ENCODE results near the gene FMO2.
"Not testable (repeated sequence)": the region's sequence is repeated elsewhere in the genome, so short reads cannot be mapped to it uniquely, and the experiment has no call there.

FMO2 gene

GRCh38 chr1:171233183-171233582 is 48.1 kb downstream of the FMO2 start:
- no peak overlapping the region for H3K27ac ChIP-seq
- TF ChIP-seq ZFX (IDR thresholded peaks at IDR 0.05) (no peak), CTCF (conservative IDR thresholded peaks at IDR 0.05) (no peak)

GRCh38 chr1:171236231-171236630 is 51.1 kb downstream of the FMO2 start:
- H3K27ac ChIP-seq = not testable (repeated sequence)

- TF ChIP-seq ZFX (IDR thresholded peaks at IDR 0.05) = no peak
- no peak for TF ChIP-seq CTCF (conservative IDR thresholded peaks at IDR 0.05)
- no peak overlapping the region for H3K27ac ChIP-seq
Observed at GRCh38 chr1:171243878-171244277, 58.8 kb downstream of the FMO2 start.

GRCh38 chr1:171245458-171246064 is 60.5 kb downstream of the FMO2 start:
- H3K27ac ChIP-seq = no peak overlapping the region
- TF ChIP-seq CTCF (conservative IDR thresholded peaks at IDR 0.05) (peak; percentile 89), ZFX (IDR thresholded peaks at IDR 0.05) (no peak)

- no peak for TF ChIP-seq CTCF (conservative IDR thresholded peaks at IDR 0.05)
- TF ChIP-seq ZFX (IDR thresholded peaks at IDR 0.05) = no peak
Observed at GRCh38 chr1:171247501-171247900, 62.4 kb downstream of the FMO2 start.

GRCh38 chr1:171248302-171248701 is 63.2 kb downstream of the FMO2 start, which contains the start of gene FMO1:
Gene FMO1, plus strand, starts transcription at chr1:171248494. Its CDS starts 9,594 bp downstream, at chr1:171258088.
- H3K27ac ChIP-seq = no peak within 1 kb of the TSS
- TF ChIP-seq ZFX (IDR thresholded peaks at IDR 0.05) (no peak), CTCF (conservative IDR thresholded peaks at IDR 0.05) (no peak)

More at GRCh38 chr1:171247501-171247900, 62.4 kb downstream of the FMO2 start:
- H3K27ac ChIP-seq = no peak overlapping the region

- TF ChIP-seq CTCF (conservative IDR thresholded peaks at IDR 0.05) = no peak
- TF ChIP-seq ZFX (IDR thresholded peaks at IDR 0.05) = no peak
- no peak overlapping the region for H3K27ac ChIP-seq
Observed at GRCh38 chr1:171248841-171249240, 63.7 kb downstream of the FMO2 start.

GRCh38 chr1:171250263-171250662 is 65.2 kb downstream of the FMO2 start:
- H3K27ac ChIP-seq = no peak overlapping the region
- TF ChIP-seq ZFX (IDR thresholded peaks at IDR 0.05) (no peak), CTCF (conservative IDR thresholded peaks at IDR 0.05) (no peak)
